Keratinocyte (primary cell): ENCODE results near the gene IPO11. TPM values are rescaled to one million over a fixed set of nuclear protein-coding genes. Genes with fewer than 3 reads are reported as not detected.

ENCODE experiments used
- DNase-seq: peaks from one replicate; pipeline ENCODE4 v3.0.0-alpha.2; 2011; ENCODE audit warnings: low read depth, missing footprints, low spot score
- FAIRE-seq: peaks from 2 replicates; lab custom pipeline; 2011; peaks lifted over from hg19 to GRCh38; lab: Jason Lieb, UNC
- H2AFZ ChIP-seq: 2 replicates; pipeline ENCODE4 v1.6.0; 2012; ENCODE audit warnings: low read length, control low read depth, inconsistent platforms; ENCODE audit not compliant: control insufficient read depth
- H3K27ac ChIP-seq: 2 replicates; pipeline ENCODE4 v1.5.1; 2011; ENCODE audit warnings: low read length; ENCODE audit not compliant: control insufficient read depth, insufficient read depth
- H3K27me3 ChIP-seq: 3 replicates; pipeline ENCODE4 v1.6.0; 2011; ENCODE audit warnings: low read length; ENCODE audit not compliant: control insufficient read depth, insufficient read depth; ENCODE audit errors: extremely low read depth
- H3K36me3 ChIP-seq, 2 experiments: 2 replicates in 1 of 2; 3 replicates in 1 of 2; pipeline ENCODE4 v1.5.1; 2011; ENCODE audit warnings: low read length in 2 of 2, mild to moderate bottlenecking in 1 of 2; ENCODE audit not compliant: control insufficient read depth in 2 of 2, insufficient read depth in 2 of 2; ENCODE audit errors: extremely low read depth in 1 of 2
- H3K4me1 ChIP-seq: 3 replicates; pipeline ENCODE4 v1.5.1; 2011; ENCODE audit warnings: low read length; ENCODE audit not compliant: control insufficient read depth, insufficient read depth; ENCODE audit errors: extremely low read depth
- H3K4me2 ChIP-seq: 3 replicates; pipeline ENCODE4 v1.6.0; 2011; ENCODE audit warnings: low read depth, low read length; ENCODE audit not compliant: control insufficient read depth, insufficient read depth; ENCODE audit errors: extremely low read depth
- H3K4me3 ChIP-seq, 3 experiments: fragments of 200-600 bp in 1 of 3; sonication (generic) in 1 of 3; 2 replicates in 2 of 3; 3 replicates in 1 of 3; pipeline ENCODE4 v1.5.1; 2011 to 2016; ENCODE audit warnings: low read length in 3 of 3, mild to moderate bottlenecking in 3 of 3, control low read depth in 2 of 3, inconsistent platforms in 1 of 3, low read depth in 1 of 3, mixed read lengths in 1 of 3, mixed run types in 1 of 3, moderate library complexity in 1 of 3; ENCODE audit not compliant: control insufficient read depth in 2 of 3, insufficient read depth in 2 of 3; ENCODE audit errors: extremely low read depth in 1 of 3
- H3K79me2 ChIP-seq: 2 replicates; pipeline ENCODE4 v1.6.0; 2012; ENCODE audit warnings: low read length; ENCODE audit not compliant: control insufficient read depth, insufficient read depth
- H3K9ac ChIP-seq: 3 replicates; pipeline ENCODE4 v1.6.0; 2011; ENCODE audit warnings: low read length; ENCODE audit not compliant: control insufficient read depth, insufficient read depth; ENCODE audit errors: extremely low read depth
- H3K9me1 ChIP-seq: 3 replicates; pipeline ENCODE4 v1.6.0; 2011; ENCODE audit warnings: low read length; ENCODE audit not compliant: control insufficient read depth, insufficient read depth; ENCODE audit errors: extremely low read depth
- H3K9me3 ChIP-seq: 2 replicates; pipeline ENCODE4 v1.5.1; 2012; ENCODE audit warnings: low read depth, low read length; ENCODE audit not compliant: control insufficient read depth
- H4K20me1 ChIP-seq: 3 replicates; pipeline ENCODE4 v1.6.0; 2011; ENCODE audit warnings: low read length; ENCODE audit not compliant: control insufficient read depth, insufficient read depth; ENCODE audit errors: extremely low read depth
- CTCF ChIP-seq, 3 experiments: IDR thresholded peaks in 1 of 3; conservative IDR thresholded peaks in 1 of 3; optimal IDR thresholded peaks in 1 of 3; 2 replicates in 2 of 3; 3 replicates in 1 of 3; pipeline versions ENCODE3 to v1.5.1; 2011; ENCODE audit warnings: low read length in 3 of 3, mild to moderate bottlenecking in 3 of 3, moderate library complexity in 2 of 3, control low read depth in 1 of 3, inconsistent platforms in 1 of 3; ENCODE audit not compliant: insufficient read depth in 2 of 3; ENCODE audit errors: extremely low read depth in 1 of 3
- EZH2 ChIP-seq: IDR thresholded peaks from one replicate; pipeline ENCODE4 v1.6.1; 2012; ENCODE audit warnings: inconsistent platforms, mild to moderate bottlenecking, low read length, moderate library complexity
- dilution Hi-C: fragments of 300-500 bp; cut with MboI; formaldehyde crosslinking; loops from one replicate; pipeline ENCODE4 v1.7.0; 2020; ENCODE audit warnings: low sequenced_read_pairs; ENCODE audit not compliant: extremely low pct_ligation_motif_present
- polyA plus RNA-seq, 5 experiments: library from polyadenylated mRNA; depleted of rRNA in 3 of 5; stranded (reverse) in 3 of 5; stranded (forward) in 1 of 5; unstranded in 1 of 5; fragments of >200 nt; gene quantifications; 1 replicate in 1 of 5; 2 replicates in 3 of 5; 3 replicates in 1 of 5; pipeline versions ENCODE4 v1.2.1 to v1.2.3, GENCODE V29; 2011 to 2012; ENCODE audit warnings: missing spikeins in 2 of 5, low read depth in 1 of 5, low replicate concordance in 1 of 5

IPO11 gene
- polyA plus RNA-seq, 1 donor (not counting 4 experiments of a cell fraction or from before 2014, with no cell fraction given), result 34.7 TPM

GRCh38 chr5:62575489-62575888 lies 162.9 kb downstream of the IPO11 start:
- Histone ChIP-seq H3K4me2 (no peak overlapping the region), H3K27me3 (no peaks in the 10 kb centered on the region), H3K79me2 (no peaks in the 10 kb centered on the region), H3K9me1 (no peaks in the 10 kb centered on the region), H3K9ac (no peak overlapping the region), H3K27ac (no peak overlapping the region), H3K4me1 (no peaks in the 10 kb centered on the region), H3K9me3 (no peaks in the 10 kb centered on the region), H4K20me1 (no peaks in the 10 kb centered on the region), H3K36me3 (no peaks in the 10 kb centered on the region), H3K4me3 (no peak overlapping the region), H2AFZ (no peak overlapping the region)
- TF ChIP-seq CTCF (optimal IDR thresholded peaks at IDR 0.05 in 1 of 3, IDR thresholded peaks at IDR 0.05 in 1 of 3, conservative IDR thresholded peaks at IDR 0.05 in 1 of 3; ENCODE audit: extremely low read depth in 1 of 3, insufficient read depth in 2 of 3, low read length in 3 of 3), result no peak
- DNase-seq (no peak), FAIRE-seq (no peak)
- dilution Hi-C loops, result no loop called here

GRCh38 chr5:62576570-62577170 lies 164.1 kb downstream of the IPO11 start:
- no peaks in the 10 kb centered on the region for H3K27me3 ChIP-seq
- no peak overlapping the region for H3K4me2 ChIP-seq
- no peaks in the 10 kb centered on the region for H4K20me1 ChIP-seq
- no peak overlapping the region for H3K27ac ChIP-seq
- FAIRE-seq, result no peak
- H3K9ac ChIP-seq, result no peak overlapping the region
- TF ChIP-seq EZH2 (no peak), CTCF (optimal IDR thresholded peaks at IDR 0.05 in 1 of 3, IDR thresholded peaks at IDR 0.05 in 1 of 3, conservative IDR thresholded peaks at IDR 0.05 in 1 of 3; ENCODE audit: extremely low read depth in 1 of 3, insufficient read depth in 2 of 3, low read length in 3 of 3) (no peak)
- DNase-seq, result no peak
- H2AFZ ChIP-seq, result no peak overlapping the region
- dilution Hi-C loops, result no loop called here
- H3K4me3 ChIP-seq, result no peak overlapping the region
- no peaks in the 10 kb centered on the region for H3K9me1 ChIP-seq
- no peaks in the 10 kb centered on the region for H3K9me3 ChIP-seq
- no peaks in the 10 kb centered on the region for H3K4me1 ChIP-seq
- no peaks in the 10 kb centered on the region for H3K36me3 ChIP-seq
- H3K79me2 ChIP-seq, result no peaks in the 10 kb centered on the region
